HepG2 (cell line): Measurements from ENCODE around the gene PAK6. TPM values are rescaled to one million over a fixed set of nuclear protein-coding genes. Genes with fewer than 3 reads are reported as not detected.

Experiments used
- ARID3A ChIP-seq: IDR thresholded peaks from 2 replicates; pipeline ENCODE4 v1.6.1; 2012; ENCODE audit warnings: low read depth, low read length, improper control_type of control experiment
- CERS6 ChIP-seq: sonication (generic); formaldehyde crosslinking; IDR thresholded peaks from 2 replicates; pipeline ENCODE4 v1.5.0; 2020; ENCODE audit warnings: missing genetic modification reagents
- HOXA9 ChIP-seq: sonication (generic); formaldehyde crosslinking; IDR thresholded peaks from 2 replicates; pipeline ENCODE4 v1.8.1; 2022; ENCODE audit warnings: missing genetic modification reagents, mild to moderate bottlenecking, moderate library complexity, borderline replicate concordance
- KAT7 ChIP-seq: IDR thresholded peaks from 2 replicates; pipeline ENCODE4 v1.6.1; 2018; ENCODE audit warnings: borderline replicate concordance, missing compliant biosample characterization
- TGIF2 ChIP-seq: IDR thresholded peaks from 2 replicates; pipeline ENCODE4 v1.6.1; 2016; ENCODE audit warnings: control low read depth, missing compliant biosample characterization
- ZNF253 ChIP-seq: sonication (generic); formaldehyde crosslinking; IDR thresholded peaks from 2 replicates; pipeline ENCODE4 v1.8.0; 2022; ENCODE audit warnings: mild to moderate bottlenecking, missing genetic modification reagents, borderline replicate concordance
- ZNF331 ChIP-seq: sonication (generic); formaldehyde crosslinking; IDR thresholded peaks from 2 replicates; pipeline ENCODE4 v1.4.0; 2020; ENCODE audit warnings: missing genetic modification reagents
- ZNF556 ChIP-seq: sonication (generic); formaldehyde crosslinking; IDR thresholded peaks from 2 replicates; pipeline ENCODE4 v1.4.0; 2020; ENCODE audit warnings: mild to moderate bottlenecking, missing genetic modification reagents, borderline replicate concordance
- ZNF747 ChIP-seq: sonication (generic); formaldehyde crosslinking; IDR thresholded peaks from 2 replicates; pipeline ENCODE4 v1.8.1; 2023; ENCODE audit warnings: missing genetic modification reagents, mild to moderate bottlenecking, borderline replicate concordance
- ZNF816 ChIP-seq: sonication (generic); formaldehyde crosslinking; IDR thresholded peaks from 2 replicates; pipeline ENCODE4 v1.8.0; 2022; ENCODE audit warnings: missing genetic modification reagents, mild to moderate bottlenecking, borderline replicate concordance
- polyA plus RNA-seq, 8 experiments: library from polyadenylated mRNA; depleted of rRNA in 3 of 8; stranded (reverse) in 7 of 8; unstranded in 1 of 8; fragments of >200 nt; fragmentation: Illumina TruSeq in 4 of 8; extraction: Trizol in 4 of 8; gene quantifications; 2 replicates each; pipeline versions ENCODE4 v1.2.1 to v1.2.3, GENCODE V29; 2011 to 2016; ENCODE audit warnings: low read depth in 4 of 8, missing spikeins in 1 of 8, mixed read lengths in 1 of 8; ENCODE audit not compliant: insufficient read depth in 1 of 8
- total RNA-seq, 5 experiments: library from RNA; depleted of rRNA; stranded (reverse); fragments of >200 nt; fragmentation: Illumina TruSeq; extraction: Trizol; gene quantifications; 2 replicates each; pipeline ENCODE4 v1.2.3, GENCODE V29; 2016; ENCODE audit warnings: low read depth in 1 of 5
- TF ChIP-seq, protein P1 (sequence below): fragments of 450-650 bp; IDR thresholded peaks from 2 replicates; pipeline ENCODE4 v1.6.1; 2016

PAK6 gene
- total and polyA plus RNA-seq, 2 of the 13 experiments (the other 11 are each of a cell fraction or from before 2014, with no cell fraction given): 0.07 TPM; not detected in 1

- TF ChIP-seq ZNF253 (CRISPR knock-in tag) (no peak), HOXA9 (CRISPR knock-in tag) (no peak), CERS6 (no peak), ZNF331 (CRISPR knock-in tag) (no peak), ZNF556 (no peak), TGIF2 (CRISPR knock-in tag) (no peak), ZNF816 (CRISPR knock-in tag) (no peak), ZNF747 (CRISPR knock-in tag) (no peak), KAT7 (CRISPR knock-in tag) (no peak), ARID3A (no peak)
- TF ChIP-seq, protein P1, sequence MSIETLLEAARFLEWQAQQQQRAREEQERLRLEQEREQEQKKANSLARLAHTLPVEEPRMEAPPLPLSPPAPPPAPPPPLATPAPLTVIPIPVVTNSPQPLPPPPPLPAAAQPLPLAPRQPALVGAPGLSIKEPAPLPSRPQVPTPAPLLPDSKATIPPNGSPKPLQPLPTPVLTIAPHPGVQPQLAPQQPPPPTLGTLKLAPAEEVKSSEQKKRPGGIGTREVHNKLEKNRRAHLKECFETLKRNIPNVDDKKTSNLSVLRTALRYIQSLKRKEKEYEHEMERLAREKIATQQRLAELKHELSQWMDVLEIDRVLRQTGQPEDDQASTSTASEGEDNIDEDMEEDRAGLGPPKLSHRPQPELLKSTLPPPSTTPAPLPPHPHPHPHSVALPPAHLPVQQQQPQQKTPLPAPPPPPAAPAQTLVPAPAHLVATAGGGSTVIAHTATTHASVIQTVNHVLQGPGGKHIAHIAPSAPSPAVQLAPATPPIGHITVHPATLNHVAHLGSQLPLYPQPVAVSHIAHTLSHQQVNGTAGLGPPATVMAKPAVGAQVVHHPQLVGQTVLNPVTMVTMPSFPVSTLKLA: no peak
Measured at GRCh38 chr15:40264321-40265153, 25.7 kb downstream of the PAK6 start (continued).
